NCI-H2107 treated with DMSO at 0.1 percent for 48 hours (cell line): ENCODE measurements around the gene IGFALS.

Experiments used
- DNase-seq: peaks from one replicate; lab custom pipeline; 2025; ENCODE audit not compliant: unreplicated experiment; lab: John Stamatoyannopoulos, UW

Gene IGFALS

DNA sequence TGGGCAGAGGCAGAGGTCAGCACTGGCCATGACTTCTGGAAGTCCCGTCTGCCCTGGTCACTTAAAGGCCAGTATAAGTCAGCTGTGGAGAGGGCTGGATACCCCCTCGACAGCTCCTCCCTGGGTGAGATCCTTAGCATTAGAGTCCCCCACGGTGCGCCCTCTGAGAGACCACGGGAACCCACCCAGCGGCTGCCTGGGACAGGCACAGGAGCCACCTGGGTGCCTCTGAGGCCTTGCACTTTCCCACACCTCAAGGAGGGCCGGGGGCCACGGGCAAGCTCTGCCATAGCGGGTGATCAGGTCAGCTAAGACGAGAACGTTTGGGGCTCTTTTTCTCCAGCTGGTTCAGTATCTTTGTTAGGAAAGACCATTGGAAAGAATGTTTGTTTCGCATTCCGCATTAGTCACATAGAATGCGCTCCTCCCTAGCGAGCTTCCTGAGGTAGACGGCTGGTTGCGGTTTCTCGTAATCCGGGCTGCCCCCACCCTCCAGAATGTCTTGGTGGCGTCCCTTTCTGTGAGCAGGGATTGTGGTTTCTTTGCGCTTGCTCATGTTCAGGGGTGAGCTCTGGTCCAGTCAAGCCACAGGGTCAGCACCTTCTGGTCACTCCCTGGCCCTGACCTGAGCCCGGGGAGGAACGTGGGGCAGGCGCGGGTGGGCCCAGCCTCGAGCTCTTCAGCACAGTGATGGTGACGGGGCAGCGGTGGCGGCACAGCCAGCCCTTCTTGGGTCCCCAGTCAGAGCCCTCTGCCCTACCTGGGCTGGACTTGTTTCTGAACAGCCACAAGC, 47.4 kb downstream of the IGFALS start:
- DNase-seq: no peak

DNA sequence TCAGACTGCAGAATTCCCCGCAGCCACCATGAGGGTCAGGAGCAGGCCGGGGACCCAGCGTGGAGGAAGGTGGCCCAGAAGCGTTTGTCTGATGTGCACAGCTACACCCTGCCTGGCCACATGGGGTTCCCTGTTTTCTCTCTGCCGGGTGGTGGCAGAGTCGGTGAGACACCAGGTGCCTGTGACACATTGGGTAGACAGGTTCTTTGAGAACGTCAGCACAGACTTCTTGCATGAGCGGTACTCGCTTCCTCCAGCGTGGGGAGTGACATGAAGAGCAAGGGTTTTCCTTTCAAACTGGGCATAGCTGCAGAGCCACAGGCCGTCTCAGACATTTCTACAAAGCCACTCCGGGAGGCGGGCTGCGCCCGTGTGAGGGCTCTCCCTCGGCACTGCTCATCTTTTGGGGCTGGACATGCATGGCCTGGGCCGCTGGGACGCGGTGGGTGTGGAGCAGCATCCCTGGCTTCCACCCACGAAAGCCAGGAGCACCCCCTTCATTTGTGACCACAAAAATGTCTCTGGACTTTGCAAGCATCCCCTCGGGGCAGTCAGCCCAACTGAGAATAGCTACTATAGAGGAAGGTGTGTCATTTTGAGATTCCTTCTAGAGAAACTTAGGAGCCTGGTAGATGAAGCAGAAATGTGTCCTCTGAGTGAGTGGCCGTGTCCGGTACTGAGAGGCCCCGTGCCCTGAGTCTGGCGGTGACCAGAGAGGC, 48.2 kb downstream of the IGFALS start:
- no peak for DNase-seq

DNA sequence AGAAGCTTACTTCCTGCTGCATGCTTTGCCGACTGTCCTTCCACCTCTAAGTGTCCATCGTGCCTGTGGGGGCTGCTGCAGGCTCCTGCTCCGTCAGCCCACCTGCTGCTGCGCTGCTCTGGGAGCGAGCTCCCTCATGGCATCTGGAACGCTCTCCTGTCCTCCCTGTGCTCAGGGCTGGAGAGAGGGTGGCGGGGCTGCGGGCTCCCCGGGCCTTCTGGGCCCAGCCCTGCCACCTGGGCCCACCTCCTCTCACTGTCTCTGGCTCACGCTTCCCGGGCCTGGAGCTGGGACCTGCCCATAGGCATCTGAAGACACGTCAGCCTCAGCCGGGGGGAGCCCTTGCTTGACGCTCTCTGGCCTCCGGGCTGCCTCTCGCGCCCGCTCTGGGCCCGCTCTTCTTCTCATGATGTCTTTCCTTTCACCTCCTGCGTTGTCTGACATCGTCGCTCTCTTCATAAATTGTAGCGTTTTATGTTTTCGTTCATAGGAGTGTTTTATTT, 49.1 kb downstream of the IGFALS start:
- no peak for DNase-seq

GRCh38 chr16:1743376-1744337, 49.8 kb downstream of the IGFALS start:
- no peak for DNase-seq

- DNase-seq: no peak
Observed at GRCh38 chr16:1741553-1742165, 51.8 kb downstream of the IGFALS start.

- DNase-seq: no peak
Observed at GRCh38 chr16:1740781-1741490, 52.6 kb downstream of the IGFALS start.
